ENCODE measurements around the gene LGR5.

The LGR5 gene

GRCh38 chr12:71605039-71605438 lies 165.4 kb downstream of the LGR5 start:
- no peak for DNase-seq

GRCh38 chr12:71607494-71608330 lies 168.1 kb downstream of the LGR5 start:
- no peak for DNase-seq

GRCh38 chr12:71610031-71610795 lies 170.6 kb downstream of the LGR5 start:
- no peak for DNase-seq

GRCh38 chr12:71621938-71622337 lies 182.3 kb downstream of the LGR5 start:
- no peak for DNase-seq

GRCh38 chr12:71625476-71625875 lies 185.9 kb downstream of the LGR5 start:
- DNase-seq: no peak

GRCh38 chr12:71626098-71626497 lies 186.5 kb downstream of the LGR5 start:
- no peak for DNase-seq

GRCh38 chr12:71626768-71627167 lies 187.2 kb downstream of the LGR5 start:
- DNase-seq: no peak

- DNase-seq: no peak
Measured at GRCh38 chr12:71627438-71628002, 187.9 kb downstream of the LGR5 start.

All from NCI-H1694 (cell line).